ENCODE results near the gene MEPCE. TPM values are rescaled to one million over a fixed set of nuclear protein-coding genes. Genes with fewer than 3 reads are reported as not detected.

MEPCE gene
- total RNA-seq, 1 donor from 2014 or later, result 28.2 TPM

GRCh38 chr7:100464791-100465190 lies 35.2 kb downstream of the MEPCE start:
- DNase-seq (ENCODE audit: low read depth), result no peak

GRCh38 chr7:100465299-100465698 lies 35.7 kb downstream of the MEPCE start:
- no peak for DNase-seq (ENCODE audit: low read depth)

GRCh38 chr7:100465702-100466311 lies 36.2 kb downstream of the MEPCE start:
- DNase-seq (ENCODE audit: low read depth), result peak; percentile 57

- DNase-seq (ENCODE audit: low read depth), result no peak
These were observed 37.3 kb downstream of the MEPCE start for GRCh38 chr7:100466653-100467605.

- no peak for DNase-seq (ENCODE audit: low read depth)
These were observed 38.2 kb downstream of the MEPCE start for GRCh38 chr7:100467638-100468373.

GRCh38 chr7:100469227-100470044 lies 39.8 kb downstream of the MEPCE start:
- DNase-seq (ENCODE audit: low read depth), result peak; percentile 40

GRCh38 chr7:100471021-100471420 lies 41.4 kb downstream of the MEPCE start:
- DNase-seq (ENCODE audit: low read depth), result no peak

GRCh38 chr7:100472121-100472851 lies 42.7 kb downstream of the MEPCE start:
- DNase-seq (ENCODE audit: low read depth), result no peak

GRCh38 chr7:100472854-100473499 lies 43.3 kb downstream of the MEPCE start:
- no peak for DNase-seq (ENCODE audit: low read depth)

GRCh38 chr7:100475549-100475948 lies 45.9 kb downstream of the MEPCE start:
- no peak for DNase-seq (ENCODE audit: low read depth)

- DNase-seq (ENCODE audit: low read depth), result no peak
These were observed 46.6 kb downstream of the MEPCE start for GRCh38 chr7:100476101-100476780.

- no peak for DNase-seq (ENCODE audit: low read depth)
These were observed 47.6 kb downstream of the MEPCE start for GRCh38 chr7:100476903-100477870.

- DNase-seq (ENCODE audit: low read depth), result no peak
These were observed 48.2 kb downstream of the MEPCE start for GRCh38 chr7:100477871-100478267.

- DNase-seq (ENCODE audit: low read depth), result peak; percentile 85
These were observed 49.5 kb downstream of the MEPCE start, which contains the start of gene TSC22D4 for GRCh38 chr7:100478958-100479660. Gene TSC22D4 (minus strand): TSS chr7:100479214. CDS start chr7:100478038, 1,176 bp downstream.

GRCh38 chr7:100481466-100481865 lies 51.8 kb downstream of the MEPCE start:
- no peak for DNase-seq (ENCODE audit: low read depth)

GRCh38 chr7:100482728-100483089 lies 53.1 kb downstream of the MEPCE start:
- no peak for DNase-seq (ENCODE audit: low read depth)

GRCh38 chr7:100483090-100483721 lies 53.6 kb downstream of the MEPCE start:
- DNase-seq (ENCODE audit: low read depth), result no peak
